ENCODE data around the gene SLC41A3. TPM values are rescaled to one million over a fixed set of nuclear protein-coding genes. Genes with fewer than 3 reads are reported as not detected.

Gene SLC41A3
- total RNA-seq, 1 donor from 2014 or later = 62.9 TPM

DNA sequence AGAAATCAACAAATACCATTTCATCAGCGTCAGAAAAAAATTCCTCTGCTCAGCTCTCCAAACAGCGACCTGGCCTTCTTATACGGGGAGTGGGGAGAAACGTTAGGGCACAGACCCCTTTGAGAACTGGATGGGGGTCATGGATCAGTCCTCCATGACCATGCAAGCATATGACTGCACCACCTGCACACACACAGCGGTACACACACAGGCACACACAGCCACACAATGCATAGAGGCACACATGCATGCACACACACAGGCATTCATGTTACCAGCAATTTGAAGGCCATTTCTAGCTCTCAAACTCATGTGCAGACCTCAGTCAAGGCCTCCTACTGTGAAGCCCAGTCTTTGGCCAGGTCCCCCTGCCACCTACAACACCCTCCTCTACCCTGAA lies 50.2 kb downstream of the SLC41A3 start:
- Histone ChIP-seq H3K4me1 (no peaks in the 10 kb centered on the region), H3K4me3 (no peak overlapping the region), H3K27me3 (no peaks in the 10 kb centered on the region), H3K36me3 (peaks cover 0 to 20% of the 10 kb centered on the region in 2 donors), H3K9me3 (no peaks in the 10 kb centered on the region), H3K27ac (no peak overlapping the region)
- DNase-seq (ENCODE audit: extremely low spot score in 2 of 2) = no peak
- intact Hi-C loops (cut with DNase I) = no loop called here
- TF ChIP-seq POLR2A (IDR thresholded peaks at IDR 0.05) (no peak), POLR2AphosphoS5 (IDR thresholded peaks at IDR 0.05; ENCODE audit: insufficient read depth in 1 of 2, low read depth in 1 of 2) (no peak)
- TF ChIP-seq, protein P1, sequence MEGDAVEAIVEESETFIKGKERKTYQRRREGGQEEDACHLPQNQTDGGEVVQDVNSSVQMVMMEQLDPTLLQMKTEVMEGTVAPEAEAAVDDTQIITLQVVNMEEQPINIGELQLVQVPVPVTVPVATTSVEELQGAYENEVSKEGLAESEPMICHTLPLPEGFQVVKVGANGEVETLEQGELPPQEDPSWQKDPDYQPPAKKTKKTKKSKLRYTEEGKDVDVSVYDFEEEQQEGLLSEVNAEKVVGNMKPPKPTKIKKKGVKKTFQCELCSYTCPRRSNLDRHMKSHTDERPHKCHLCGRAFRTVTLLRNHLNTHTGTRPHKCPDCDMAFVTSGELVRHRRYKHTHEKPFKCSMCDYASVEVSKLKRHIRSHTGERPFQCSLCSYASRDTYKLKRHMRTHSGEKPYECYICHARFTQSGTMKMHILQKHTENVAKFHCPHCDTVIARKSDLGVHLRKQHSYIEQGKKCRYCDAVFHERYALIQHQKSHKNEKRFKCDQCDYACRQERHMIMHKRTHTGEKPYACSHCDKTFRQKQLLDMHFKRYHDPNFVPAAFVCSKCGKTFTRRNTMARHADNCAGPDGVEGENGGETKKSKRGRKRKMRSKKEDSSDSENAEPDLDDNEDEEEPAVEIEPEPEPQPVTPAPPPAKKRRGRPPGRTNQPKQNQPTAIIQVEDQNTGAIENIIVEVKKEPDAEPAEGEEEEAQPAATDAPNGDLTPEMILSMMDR (IDR thresholded peaks at IDR 0.05) = no peak

DNA sequence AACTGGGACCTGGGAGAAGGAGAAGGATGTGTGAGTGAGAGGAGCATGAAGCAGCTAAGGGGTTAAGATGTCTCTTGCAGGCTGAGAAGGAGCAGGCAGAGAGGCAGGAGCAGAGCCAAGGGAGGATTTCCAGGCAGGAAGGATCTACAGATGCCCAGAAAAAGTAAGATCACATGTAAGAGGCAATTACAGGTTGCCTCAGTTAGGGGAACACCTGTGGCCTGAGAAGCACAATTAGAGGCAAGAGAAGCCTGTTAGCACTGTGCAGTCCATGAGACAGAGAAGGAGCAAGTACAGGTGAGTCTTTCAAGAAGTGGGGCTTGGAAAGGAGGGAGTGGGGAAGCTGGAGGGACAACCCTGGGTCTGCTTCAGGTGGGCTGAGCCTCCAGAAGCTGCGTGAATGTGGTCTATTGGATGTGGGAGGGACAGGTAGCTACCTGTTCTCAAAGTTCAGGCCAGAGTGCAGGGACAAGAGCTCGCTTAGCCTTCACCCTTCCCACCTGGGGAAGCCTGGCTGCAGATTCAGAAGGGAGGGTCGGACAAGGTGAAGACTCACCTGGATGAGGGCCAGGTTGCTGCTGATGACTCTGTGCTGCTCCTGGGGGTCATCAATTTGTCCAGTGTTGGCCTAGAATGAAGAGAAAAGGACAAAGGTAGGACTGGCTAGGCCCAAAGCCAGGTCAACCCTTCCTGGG lies 50.7 kb downstream of the SLC41A3 start:
- no peak overlapping the region for H3K4me3 ChIP-seq
- H3K27me3 ChIP-seq = no peaks in the 10 kb centered on the region
- TF ChIP-seq POLR2A (IDR thresholded peaks at IDR 0.05) (no peak), POLR2AphosphoS5 (IDR thresholded peaks at IDR 0.05; ENCODE audit: insufficient read depth in 1 of 2, low read depth in 1 of 2) (no peak)
- TF ChIP-seq, protein P1 (IDR thresholded peaks at IDR 0.05) = no peak
- H3K27ac ChIP-seq = no peak overlapping the region
- DNase-seq (ENCODE audit: extremely low spot score in 2 of 2) = peak in 1 of 2 donors; percentile 52
- peaks cover 0 to 24% of the 10 kb centered on the region in 2 donors for H3K36me3 ChIP-seq
- H3K4me1 ChIP-seq = no peaks in the 10 kb centered on the region
- intact Hi-C loops (cut with DNase I) = no loop called here
- peaks cover 3% of the 10 kb centered on the region for H3K9me3 ChIP-seq

DNA sequence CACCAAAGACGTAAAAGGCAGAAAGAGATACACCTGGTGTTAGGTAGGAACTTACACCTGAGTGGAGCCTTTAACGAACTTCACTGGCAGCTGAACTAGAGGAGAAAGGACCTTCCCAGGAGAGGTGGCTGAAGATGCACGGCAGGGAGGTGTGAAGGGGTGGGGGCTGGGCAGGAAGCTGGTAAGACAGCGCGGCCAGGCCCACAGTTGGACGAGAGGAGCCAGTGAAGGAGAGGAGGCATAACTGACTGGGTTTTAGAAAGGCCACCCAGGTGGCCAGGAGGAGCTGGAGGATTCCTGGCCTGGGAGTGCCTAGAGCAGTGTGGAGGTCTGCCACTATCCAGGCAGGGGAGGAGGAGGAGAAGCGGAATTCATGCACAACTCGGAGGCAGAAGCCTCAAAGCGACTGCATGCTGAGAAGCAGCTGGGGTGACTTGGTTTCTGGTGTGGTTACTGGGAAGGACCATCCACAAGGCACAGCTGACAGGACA lies 51.9 kb downstream of the SLC41A3 start:
- Histone ChIP-seq H3K9me3 (peaks cover 6% of the 10 kb centered on the region), H3K27ac (no peak overlapping the region), H3K27me3 (no peaks in the 10 kb centered on the region), H3K4me1 (no peaks in the 10 kb centered on the region), H3K4me3 (no peak overlapping the region), H3K36me3 (peaks cover 0 to 31% of the 10 kb centered on the region in 2 donors)
- intact Hi-C loops (cut with DNase I) = no loop called here
- TF ChIP-seq, protein P1 (IDR thresholded peaks at IDR 0.05) = no peak
- no peak for TF ChIP-seq POLR2A (IDR thresholded peaks at IDR 0.05)
- DNase-seq (ENCODE audit: extremely low spot score in 2 of 2) = peak in 1 of 2 donors; percentile 64

DNA sequence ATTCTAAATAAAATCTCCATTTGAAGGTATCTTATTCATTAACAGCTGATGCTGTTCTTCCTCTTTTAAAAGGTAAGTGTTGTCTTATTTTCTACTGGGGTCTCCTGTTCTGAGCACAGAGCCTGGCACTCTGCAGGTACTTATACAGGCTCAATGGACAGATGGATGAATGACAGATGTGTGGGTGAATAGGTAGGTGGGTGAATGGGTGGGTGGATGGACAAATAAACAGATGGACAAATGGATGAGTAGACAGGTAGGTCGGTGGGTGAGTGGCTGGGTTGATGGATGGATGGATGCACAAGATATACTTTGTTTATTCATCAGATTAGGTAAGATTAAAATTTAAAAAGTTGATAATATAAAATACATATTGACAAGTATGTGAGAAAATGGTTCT lies 53.5 kb downstream of the SLC41A3 start:
- Histone ChIP-seq H3K27ac (no peak overlapping the region), H3K4me3 (no peak overlapping the region), H3K9me3 (peaks cover 6% of the 10 kb centered on the region), H3K36me3 (peaks cover 0 to 31% of the 10 kb centered on the region in 2 donors), H3K27me3 (no peaks in the 10 kb centered on the region), H3K4me1 (no peaks in the 10 kb centered on the region)
- no peak for TF ChIP-seq POLR2AphosphoS5 (IDR thresholded peaks at IDR 0.05; ENCODE audit: insufficient read depth in 1 of 2, low read depth in 1 of 2)
- no peak for TF ChIP-seq POLR2A (IDR thresholded peaks at IDR 0.05)
- TF ChIP-seq, protein P1 (IDR thresholded peaks at IDR 0.05) = no peak
- intact Hi-C loops (cut with DNase I) = no loop called here
- peak in 1 of 2 donors; percentile 42 for DNase-seq (ENCODE audit: extremely low spot score in 2 of 2)

DNA sequence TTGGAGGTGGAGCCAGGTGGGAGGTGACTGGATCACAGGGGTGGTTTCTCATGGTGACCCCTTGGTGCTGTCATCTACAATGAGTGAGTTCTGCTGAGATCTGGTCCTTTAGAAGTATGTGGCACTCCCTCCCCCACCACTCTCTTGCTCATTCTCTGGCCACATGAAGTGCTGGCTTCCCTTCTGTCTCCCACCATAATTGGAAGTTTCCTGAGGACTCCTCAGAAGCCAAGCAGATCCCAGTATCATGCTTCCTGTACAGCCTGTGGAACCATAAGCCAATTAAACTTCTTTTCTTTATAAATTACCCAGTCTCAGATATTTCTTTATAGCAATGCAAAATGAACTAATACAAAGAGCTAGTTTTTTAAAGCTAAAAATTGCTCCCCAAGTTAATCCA lies 54.7 kb downstream of the SLC41A3 start:
- Histone ChIP-seq H3K27me3 (no peaks in the 10 kb centered on the region), H3K4me1 (no peaks in the 10 kb centered on the region), H3K9me3 (peaks cover 6% of the 10 kb centered on the region), H3K4me3 (no peak overlapping the region), H3K36me3 (peaks cover 0 to 31% of the 10 kb centered on the region in 2 donors), H3K27ac (no peak overlapping the region)
- intact Hi-C loops (cut with DNase I) = no loop called here
- DNase-seq (ENCODE audit: extremely low spot score in 2 of 2) = no peak
- TF ChIP-seq, protein P1 (IDR thresholded peaks at IDR 0.05) = no peak
- TF ChIP-seq POLR2AphosphoS5 (IDR thresholded peaks at IDR 0.05; ENCODE audit: insufficient read depth in 1 of 2, low read depth in 1 of 2) (no peak), POLR2A (IDR thresholded peaks at IDR 0.05) (no peak)
